KOPT-K1 (cell line): ENCODE measurements around the gene L3HYPDH.

Experiments used
- H3K27ac ChIP-seq: fragments of 200-600 bp; sonication (generic); 2 replicates; pipeline ENCODE4 v1.5.1; 2016; ENCODE audit warnings: antibody characterized with exemption, mild to moderate bottlenecking, low read depth, low read length; ENCODE audit not compliant: poor library complexity, severe bottlenecking
- H3K36me3 ChIP-seq: fragments of 200-600 bp; sonication (generic); 2 replicates; pipeline ENCODE4 v1.5.1; 2017; ENCODE audit warnings: antibody characterized with exemption, mild to moderate bottlenecking, low read length, moderate library complexity; ENCODE audit not compliant: insufficient read depth
- H3K9me3 ChIP-seq: fragments of 200-600 bp; sonication (generic); 2 replicates; pipeline ENCODE4 v1.5.1; 2017; ENCODE audit warnings: antibody characterized with exemption, low read length, mild to moderate bottlenecking; ENCODE audit not compliant: insufficient read depth, poor library complexity, severe bottlenecking

L3HYPDH gene

GRCh38 chr14:59424341-59425071 lies 59.7 kb downstream of the L3HYPDH start:
- Histone ChIP-seq H3K36me3 (no peaks in the 10 kb centered on the region), H3K9me3 (no peaks in the 10 kb centered on the region), H3K27ac (no peak overlapping the region)
